OCI-LY1 (cell line): ENCODE results near the gene BAZ2A.

Experiments used
- CTCF ChIP-seq: fragments of 200-600 bp; sonication (generic), shearing (Covaris generic); IDR thresholded peaks from 2 replicates; pipeline ENCODE4 v1.5.1; 2017; ENCODE audit warnings: mild to moderate bottlenecking, antibody characterized with exemption, low read length, moderate library complexity, mixed read lengths
- EZH2 ChIP-seq: fragments of 200-600 bp; sonication (generic), shearing (Covaris generic); IDR thresholded peaks from 2 replicates; pipeline ENCODE4 v1.8.0; 2017; ENCODE audit warnings: borderline replicate concordance, mixed run types, mild to moderate bottlenecking, antibody characterized with exemption, low read length, moderate library complexity, mixed read lengths

DNA sequence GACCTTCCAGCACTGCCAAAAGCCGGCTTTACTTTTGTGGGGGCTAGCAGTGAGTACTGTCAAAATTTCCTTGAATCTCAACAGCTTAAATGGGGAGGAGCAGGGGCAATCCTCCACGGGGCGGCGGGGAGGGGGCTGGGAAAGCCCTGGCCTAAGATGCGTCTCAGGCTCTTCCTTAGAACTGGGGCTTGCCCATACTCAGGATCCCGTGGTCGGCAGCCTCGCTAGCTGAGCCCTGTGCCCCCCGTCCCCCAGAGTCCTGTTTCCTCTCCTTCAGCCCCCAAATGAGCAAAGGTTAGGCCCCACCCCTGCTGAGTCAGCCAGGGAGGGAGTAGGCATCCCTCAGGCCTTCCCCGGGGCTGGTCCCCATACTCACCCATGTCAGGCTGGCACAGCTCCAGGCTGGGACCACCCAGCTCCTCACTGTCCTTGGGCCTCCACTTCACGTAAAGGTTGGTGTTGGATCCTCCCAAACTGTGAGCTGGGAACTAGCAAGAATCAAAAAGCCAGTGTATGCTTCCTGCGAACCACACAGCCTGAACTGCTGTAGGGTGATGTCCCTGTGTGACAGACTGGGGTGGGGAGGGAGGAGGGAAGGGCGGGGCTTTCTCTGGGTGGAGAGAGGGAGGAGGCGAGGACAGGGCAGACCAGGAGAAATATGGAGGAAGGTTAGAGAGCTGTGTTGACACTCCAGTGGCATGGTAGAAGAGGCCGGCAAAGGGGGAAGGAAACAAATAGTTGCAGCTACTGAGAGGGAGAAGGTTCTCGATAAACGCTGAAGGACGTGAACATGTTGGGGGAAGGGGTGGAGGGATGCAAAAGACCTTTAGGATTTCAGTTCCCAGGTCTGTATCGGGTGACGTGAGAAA, 5.9 kb upstream of the BAZ2A start:
- TF ChIP-seq CTCF (no peak), EZH2 (no peak)
